Measurements from ENCODE around the gene WDR91.
"Not testable (repeated sequence)": the region's sequence is repeated elsewhere in the genome, so short reads cannot be mapped to it uniquely, and the experiment has no call there.

Gene WDR91

DNA sequence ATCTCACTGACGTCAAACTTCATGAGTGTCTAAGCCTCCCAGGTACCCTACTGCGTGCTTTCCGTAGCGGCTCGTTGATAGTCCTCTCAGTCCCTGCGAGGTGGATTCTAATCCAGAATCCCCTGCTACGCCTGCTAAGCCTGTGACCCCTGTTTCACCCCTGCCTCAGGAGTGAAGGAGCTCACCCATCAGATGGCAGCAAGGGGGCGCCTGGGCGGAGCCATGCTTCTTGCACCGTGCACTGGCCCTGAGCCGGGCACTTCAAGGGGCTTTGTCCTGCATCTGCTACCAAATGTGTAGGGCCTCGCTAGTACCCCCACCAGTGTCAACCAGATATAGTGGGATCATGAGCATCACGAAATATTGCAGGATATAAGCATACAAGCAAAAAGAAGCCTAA is 21.4 kb upstream of the WDR91 start:
- DNase-seq: peak in 1 of 2 donors; percentile 14

DNA sequence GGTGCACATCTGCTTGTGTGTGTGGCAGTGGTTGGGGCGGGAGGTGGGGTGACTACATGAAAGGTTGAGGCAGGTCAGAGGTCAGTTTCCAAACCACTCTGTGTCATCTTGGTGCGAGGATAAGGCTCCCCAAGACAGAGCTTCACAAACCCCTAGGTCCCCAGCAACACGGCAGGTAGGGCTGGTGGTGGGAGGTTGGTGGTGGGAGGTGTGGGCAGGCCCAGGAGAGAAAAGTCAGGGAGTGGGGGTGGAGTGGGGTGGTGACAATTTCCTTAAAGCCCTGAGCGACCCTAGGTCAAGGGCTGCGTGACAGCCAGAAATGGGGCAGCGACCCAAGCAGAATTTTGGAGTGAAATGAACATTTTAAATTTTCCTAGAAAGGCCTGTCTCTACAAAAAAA is 20.8 kb upstream of the WDR91 start:
- DNase-seq: no peak

DNA sequence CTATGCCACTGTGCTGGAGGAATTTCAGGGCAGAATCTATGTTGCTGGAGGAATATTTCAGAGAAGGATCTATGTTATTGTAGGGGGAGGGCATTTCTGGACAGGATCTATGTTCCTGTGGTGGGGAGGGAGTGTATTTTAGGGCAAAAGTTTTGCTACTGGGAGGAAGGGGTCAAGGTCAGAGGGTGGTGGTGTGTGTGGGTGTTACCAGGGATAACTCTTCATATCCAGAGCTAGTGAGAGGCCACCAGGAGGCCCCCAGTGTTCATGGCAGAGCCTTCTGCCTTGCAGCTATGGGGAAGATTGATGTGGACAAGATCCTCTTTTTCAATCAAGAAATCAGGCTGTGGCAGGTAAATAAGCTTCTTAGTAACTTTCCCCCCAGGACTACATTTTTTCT is 20.4 kb upstream of the WDR91 start:
- DNase-seq: no peak

DNA sequence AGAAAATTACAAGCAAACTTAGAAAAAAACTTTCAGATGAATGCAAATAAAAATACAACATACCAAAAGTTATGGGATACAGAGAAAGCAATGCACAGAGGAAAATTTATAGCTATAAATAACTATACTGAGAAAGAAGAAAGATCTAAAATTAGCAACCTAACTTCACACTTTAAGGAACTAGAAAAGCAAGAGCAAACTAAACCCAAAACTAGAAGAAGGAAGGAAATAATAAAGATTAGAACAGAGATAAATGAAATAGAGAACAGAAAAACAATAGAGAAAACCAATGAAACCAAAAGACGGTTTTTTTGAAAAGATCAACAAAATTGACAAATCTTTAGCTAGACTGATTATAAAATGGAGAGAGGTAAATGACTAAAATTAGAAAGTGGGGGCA is 12.7 kb upstream of the WDR91 start:
- no peak for DNase-seq

DNA sequence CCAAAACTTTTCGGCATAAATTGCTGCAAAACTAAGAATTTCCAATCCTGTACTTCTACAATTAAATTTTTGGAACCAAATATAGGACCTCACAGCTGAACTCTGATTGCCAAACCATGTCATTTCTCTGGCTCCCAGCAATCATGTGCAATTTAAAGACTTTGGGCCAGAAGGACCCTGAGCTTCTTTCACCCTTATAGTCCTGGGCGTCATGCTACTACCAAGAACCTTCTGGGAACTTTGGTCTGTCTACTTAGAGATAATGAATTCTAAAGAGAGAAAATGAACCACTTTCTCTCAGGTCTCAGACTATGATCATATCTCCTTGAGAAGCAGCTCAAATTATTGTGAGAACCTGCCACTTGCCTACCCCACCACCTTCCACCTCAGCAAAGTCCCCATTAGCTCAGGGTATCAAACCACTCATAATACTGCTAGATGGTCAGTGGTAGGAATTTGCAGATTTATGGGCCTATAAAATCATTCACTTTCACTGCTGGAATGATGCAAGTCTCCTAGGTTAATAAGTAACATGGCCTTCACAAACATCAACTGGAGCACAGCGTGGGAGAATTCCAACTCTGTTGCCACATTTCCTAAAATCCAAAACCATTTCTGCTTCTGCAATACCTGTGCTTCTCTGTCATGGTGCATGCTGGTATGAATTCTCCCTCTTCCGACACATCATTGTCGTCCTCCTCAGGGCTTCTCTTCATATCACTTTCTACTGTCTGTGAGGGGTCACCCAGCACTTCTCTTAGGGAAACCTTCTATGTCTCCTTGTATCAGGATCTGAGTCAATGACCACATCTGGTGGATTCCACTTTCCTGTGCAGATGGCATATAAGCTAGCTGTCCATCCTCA is 6.6 kb upstream of the WDR91 start:
- DNase-seq: no peak

DNA sequence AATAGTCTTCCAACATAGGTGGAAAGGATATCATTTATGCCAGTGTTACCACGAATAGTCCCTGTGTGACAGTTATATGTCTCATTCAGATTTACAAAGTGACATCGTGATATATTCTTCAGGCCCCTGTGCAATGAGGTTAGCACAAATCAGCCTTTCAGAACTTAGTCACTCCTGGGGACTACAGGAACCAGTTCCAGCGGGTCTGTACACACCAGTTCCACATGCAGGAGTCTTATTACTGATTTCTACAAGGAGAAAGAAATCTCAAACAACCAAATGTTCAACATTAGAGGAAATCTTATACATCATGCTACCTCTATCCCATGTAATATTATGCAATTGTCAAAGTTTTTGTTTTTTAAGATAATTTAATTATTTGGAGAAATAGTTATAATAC is 4.4 kb upstream of the WDR91 start:
- no peak for DNase-seq

DNA sequence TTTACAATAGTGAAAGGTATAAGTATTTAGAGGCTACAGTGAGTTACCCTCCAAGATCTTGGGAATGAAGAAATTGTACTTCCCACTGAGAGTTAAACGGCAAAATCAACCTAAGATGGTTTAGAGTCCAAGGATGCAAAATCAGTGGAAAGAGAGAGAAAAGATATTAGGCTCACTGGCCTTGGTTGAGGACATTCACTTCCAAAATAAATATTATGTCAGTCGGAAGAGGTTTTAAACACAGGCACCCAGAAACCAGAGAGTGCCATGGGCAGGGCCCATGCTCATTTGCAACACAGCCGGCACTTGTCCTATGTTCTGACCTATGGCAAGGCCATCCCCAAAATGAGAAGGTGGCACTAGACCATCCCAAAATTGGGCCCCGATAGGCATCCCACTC is 3.9 kb upstream of the WDR91 start:
- no peak for DNase-seq

DNA sequence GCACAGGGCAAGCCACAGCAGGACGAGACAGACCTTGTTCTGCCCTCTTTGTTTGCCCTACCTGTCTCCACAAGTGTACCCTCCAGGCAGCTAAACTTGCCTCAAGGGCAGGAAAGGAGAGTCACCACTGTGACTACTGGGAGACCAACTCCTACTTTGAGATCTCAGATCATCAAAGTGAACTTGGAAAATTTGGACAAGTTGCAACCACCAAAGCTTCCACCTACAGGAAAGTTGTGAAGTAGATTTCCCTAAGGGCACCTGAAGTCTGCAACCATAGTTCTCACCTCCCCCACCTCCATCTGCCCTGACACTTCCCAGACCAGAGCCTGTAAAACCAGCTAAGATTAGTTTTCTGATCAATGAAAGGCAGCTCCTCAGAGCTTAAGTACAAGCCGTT is 2.5 kb upstream of the WDR91 start:
- no peak for DNase-seq

DNA sequence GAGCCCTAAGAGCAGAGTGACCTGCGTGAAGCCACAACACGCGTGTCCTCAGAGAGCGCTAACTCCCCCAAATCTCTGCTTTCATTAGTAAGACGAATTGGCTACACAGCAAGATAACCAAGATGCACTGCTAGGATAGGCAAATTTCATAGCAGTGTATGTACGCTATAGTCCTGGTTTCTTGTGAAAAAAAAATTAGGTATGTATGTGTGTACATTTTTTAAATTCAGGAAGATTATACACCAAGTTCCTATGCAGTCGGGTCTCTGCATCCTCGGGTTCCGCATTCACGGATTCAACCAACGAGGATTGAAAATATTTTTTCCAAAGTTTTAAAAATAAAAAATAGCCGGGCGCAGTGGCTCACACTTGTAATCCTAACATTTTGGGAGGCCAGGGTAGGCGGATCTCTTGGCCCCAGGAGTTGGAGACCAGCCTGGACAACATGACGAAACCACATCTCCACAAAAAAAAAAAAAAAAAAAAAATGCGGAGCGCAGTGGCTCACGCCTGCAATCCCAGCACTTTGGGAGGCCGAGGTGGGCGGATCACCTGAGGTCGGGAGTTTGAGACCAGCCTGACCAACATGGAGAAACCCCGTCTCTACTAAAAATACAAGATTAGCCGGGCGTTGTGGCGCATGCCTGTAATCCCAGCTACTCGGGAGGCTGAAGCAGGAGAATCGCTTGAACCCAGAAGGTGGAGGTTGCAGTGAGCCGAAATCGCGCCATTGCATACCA is 790 bp upstream of the WDR91 start:
- not testable (repeated sequence) for DNase-seq

DNA sequence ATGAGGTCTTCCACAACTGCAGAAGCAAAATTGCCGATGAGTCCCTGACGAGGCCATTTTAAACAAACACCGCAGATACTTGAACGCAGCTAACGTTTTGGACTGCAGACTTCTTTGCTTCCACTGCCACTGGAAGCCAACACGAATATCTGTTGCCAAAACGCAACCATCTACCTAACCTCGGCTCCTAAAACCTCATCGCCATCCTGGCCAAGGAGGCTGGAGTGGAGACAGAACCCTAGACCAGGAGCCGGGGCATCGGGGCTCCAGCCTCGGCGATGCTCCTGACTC is 493 bp downstream of the WDR91 start:
- no peak for DNase-seq

DNA sequence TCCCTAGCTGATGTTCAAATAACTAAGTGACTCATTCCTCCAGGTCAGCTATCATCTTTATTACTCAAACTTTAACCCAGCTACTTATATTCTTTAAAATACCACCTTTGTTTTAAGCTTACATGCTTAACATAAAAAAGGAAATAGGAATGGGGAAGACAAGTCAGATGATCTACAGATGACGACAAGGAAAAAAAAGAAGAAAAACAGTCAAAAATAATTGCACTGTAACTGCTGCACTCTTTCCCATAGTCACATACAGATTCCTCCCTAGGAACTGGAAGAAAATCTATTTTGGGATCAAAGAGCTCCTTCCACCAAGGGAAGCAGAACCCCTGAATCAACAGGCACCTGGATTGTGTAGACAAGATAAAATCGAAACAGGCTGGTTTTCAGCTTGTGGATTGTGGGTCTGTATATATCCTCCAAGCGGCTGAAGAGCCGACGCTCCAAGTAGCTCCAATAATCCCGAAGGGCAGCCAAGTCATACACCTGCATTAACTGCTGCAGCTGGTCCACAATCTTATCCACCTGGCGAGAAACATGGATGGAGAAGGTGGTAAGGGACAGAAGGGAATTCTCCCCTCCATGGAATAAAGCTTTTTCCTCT is 2.0 kb downstream of the WDR91 start:
- DNase-seq: no peak

DNA sequence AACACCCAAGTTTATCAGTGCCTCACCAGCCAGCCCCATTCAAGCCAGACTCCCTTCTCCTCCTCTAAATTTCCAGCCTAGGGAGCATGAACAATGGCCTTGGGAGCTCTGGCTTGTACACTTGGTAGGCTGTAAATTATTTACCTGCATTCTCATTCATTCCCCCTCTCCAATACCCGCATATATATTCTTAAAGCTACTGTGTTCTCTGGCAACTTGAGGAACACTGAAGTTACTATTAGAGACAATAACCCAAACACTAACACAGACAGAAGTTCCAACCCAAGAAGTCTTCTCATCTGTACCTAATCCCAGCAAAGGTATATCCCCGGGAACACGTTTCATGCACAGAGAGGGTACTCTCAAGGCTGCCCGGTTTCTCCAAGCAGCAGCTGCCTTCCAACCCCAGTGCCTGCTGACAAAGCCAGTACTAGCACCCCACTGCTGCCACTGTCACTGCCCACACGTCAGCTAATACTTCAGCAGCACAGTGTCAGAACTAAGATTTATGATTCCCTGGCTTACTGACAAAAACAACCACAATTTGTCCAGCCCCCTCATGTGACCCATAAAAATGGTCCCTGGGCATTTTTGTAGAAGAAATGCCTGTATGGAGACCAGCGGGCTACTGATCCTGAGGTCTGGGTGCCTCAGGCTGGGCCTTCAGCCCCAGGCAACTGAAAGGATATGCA is 3.1 kb downstream of the WDR91 start:
- no peak for DNase-seq

DNA sequence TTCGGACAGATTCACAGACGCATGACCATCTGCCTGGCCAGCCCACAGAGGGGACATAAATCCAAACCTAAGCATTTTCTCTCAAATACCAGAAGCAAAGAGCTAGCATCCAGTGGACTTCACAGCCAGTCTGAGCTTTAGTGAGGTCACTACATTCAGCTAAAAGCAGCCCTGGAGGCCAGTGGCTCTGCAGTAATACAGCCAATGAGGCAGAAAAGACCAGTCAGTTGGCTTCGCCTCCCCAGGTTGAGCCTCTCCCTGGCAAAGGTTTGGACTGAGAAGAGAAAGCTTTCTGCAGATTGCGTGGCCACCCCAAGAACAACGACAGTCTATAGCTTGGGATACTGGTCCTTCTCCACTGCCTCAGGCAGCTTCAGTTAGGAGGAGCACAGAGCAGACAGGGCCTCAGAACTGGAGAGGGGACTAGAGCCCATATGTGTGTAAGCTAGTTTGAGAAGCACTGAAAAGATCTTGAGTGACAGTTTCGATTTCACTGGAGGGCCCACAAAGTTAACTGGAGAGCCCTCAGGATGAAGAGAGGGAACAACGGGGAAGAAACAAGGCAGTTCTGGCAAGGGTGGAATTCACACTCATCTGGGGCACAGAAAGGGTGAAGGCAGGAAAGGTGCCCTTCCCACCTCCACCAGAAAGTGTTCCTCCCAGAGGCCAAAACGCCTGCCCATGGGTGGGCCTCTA is 3.8 kb downstream of the WDR91 start:
- DNase-seq: no peak

DNA sequence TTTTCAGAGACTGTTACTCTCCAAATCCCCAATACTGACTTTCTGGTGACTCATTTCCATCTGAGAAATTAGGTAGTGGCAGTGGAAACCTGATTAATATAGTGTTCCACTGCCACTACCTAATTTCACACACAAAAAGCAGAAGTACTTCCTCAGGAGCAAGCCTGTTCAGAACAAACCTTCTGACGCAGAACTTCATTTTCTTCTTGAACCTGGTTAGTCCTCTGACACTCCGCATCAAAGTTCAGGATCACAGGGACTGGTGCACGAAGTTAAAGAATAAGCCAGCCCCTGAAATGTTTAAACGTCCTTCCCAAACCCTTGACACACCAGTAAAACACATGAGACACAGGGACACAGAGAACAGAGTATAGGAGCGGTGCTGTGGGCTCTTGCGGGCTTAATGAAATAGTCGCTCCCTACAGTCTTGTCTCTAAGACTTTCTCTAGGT is 4.4 kb downstream of the WDR91 start:
- DNase-seq: no peak

DNA sequence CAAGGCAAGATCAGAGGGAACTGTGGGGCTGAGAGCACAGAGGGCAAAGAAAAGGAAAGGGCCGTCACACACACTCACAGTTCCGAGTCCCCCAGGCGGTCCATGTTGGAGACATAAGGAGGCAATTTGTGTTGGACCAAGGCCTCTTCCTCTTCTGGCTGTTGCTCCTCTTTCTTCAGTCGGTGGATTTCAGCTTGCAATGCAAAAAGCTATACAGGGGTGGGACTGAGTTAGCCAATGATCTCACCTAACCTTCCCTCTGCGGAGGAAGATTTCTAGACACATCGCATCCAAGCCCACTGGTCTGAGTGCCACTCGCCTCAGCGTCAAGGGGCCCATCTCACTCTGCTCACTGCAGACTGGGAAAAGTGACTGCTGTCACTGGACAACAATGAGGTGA is 5.5 kb downstream of the WDR91 start:
- no peak for DNase-seq

DNA sequence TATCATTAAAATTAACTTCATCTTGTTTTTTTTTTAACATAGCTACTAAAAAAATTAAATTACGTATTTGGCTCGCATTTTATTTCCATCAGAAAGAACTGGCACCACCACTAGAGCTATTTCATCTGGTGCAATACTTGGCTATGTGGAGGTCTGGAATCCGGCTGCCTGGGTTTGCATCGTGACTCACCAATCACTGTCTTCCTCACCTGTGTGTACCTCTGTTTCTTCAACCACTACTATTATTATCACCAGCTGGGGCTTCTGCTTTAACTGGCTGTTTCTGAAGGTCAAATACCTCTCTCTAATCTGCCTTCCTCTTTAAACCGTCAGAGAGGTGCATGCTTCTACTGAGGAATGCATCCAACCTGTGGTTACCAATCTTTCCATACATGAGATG is 6.5 kb downstream of the WDR91 start:
- DNase-seq: no peak

DNA sequence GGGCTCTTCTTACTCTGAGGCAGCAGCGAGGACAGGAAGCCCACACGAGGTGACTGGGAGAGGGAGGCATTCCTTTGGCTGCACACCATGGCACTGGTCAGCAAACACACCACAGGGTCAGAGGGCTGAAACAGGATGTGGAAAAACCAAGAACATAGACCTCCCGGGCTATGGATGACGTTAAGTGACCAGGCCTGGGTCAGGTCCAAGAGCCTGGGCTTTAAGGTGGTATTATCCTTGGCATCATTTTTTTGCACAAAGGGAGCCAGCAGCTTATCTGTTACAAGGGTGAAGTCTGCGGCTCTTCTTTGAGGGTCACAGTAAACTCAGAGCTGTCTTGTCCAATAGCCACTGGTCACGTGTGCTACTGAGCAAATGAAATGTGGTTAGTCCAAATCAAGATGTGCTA is 7.0 kb downstream of the WDR91 start:
- no peak for DNase-seq

DNA sequence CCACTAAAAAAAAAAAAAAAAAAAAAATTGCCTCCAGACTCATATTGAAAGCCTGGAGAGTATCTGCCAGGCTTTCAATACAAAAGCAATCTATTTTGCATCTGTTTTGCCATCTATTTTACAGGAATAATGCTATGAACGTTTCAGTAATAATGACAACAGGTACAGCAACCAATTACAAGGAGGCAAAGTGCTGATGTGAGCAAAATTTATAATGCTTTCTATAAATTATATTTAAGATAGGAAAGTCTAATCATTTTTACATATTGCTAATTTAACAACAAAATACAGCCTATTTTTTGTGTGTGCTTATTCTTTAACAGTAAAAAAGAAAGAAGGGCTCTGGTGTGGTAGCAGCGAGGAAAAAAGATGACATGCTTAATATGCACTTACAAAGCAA is 10.0 kb downstream of the WDR91 start:
- no peak for DNase-seq

DNA sequence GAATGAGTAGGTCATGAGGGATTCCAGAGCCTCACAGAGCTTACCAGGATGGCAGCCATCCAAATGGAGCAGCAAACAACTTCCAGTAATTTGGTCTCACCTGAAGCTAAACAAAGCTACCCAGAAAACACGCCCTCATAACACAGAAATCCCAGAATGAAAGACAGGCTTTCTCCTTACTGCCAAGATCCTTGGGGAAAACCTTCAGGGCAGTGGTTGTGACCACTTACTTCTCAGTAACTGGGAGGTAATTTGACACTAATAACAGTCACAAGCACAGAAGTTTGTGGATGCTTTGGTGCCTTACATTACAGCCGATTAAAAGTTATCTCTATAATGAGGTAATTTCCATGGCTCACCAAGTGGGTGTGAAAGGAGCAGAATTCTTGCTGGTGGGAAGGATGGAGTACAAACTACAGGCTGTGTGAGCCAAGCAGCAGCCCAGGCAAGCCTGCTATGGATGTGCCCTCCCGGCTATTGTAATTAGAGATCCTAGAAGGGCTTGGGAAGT is 10.4 kb downstream of the WDR91 start:
- DNase-seq: no peak

DNA sequence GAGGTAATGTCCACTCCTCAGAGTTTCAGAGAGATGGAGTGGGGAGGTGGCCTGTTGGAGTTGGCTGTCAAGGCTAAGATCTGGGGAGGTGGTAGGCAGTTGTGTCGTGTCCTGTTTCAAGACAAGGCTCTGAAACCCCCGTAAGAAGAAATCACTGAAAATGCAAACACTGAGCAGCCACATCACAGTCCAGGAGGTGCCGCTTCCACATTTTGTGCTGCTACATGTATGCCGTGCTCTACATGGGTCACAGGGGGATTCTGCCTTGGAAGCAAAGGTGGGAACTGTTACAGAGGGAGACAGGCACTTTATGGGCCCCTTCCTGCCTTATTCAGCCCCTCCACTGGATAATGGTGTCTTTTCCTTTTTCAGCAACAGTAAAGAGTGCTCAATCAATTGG is 11.9 kb downstream of the WDR91 start:
- DNase-seq: no peak

DNA sequence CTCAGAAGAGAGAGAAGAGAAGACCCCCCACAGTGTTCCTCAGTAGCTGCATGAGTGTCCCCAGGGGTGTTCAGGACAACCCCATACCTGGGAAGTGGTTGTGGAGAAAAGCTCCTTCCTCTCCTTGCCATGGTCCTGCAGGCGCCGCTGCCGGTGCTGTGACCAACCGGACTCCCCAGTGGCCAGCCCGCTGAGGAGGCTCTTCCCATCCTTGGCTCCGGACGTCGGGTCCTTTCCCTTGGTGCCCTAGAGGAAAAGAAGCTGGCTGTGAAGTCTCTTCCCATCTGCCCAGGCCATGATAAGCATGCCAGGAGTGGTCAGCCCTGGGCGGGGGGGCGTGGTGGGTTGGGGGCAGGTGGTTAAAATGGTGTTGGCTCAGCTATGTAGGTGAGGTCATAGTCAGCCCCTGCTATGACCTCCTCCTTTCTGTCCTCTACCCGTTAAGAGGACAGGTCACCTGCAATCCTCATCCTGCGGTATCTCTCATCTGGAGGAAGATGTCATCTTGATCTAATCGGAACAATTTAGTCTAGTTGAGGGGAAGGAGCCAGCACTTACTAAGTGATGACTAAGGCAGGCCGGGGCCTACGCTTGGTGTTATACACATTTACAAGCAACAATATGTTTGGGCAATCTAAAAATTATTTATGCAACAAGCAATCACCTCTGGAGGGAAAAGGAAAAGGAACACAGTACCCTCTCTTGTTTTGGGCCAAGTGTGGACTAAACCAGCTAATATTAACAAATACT is 13.2 kb downstream of the WDR91 start:
- no peak for DNase-seq

DNA sequence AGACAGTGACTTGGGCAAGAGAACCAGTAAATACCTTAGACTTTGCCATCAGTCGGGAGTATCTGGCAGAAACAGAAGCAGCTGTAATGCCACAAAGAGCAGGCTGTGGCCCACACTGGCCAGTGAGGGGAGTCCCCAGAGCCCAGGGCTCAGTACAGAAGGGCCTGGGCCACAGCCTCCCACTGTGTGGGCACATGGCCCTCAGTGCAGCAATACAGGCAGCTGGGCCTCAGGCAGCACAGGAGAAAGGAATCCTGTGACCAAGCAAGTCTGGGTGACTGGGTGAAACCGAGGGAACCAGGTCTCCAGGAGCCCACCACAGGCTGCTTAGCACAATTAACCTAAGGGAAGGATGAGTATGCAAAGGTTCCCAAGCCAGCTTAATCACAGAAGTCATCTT is 14.0 kb downstream of the WDR91 start:
- no peak for DNase-seq

All from stimulated activated CD4-positive, alpha-beta T cell treated with anti-CD3 and anti-CD28 coated beads, Interleukin-2, amount 100 ng/mL, for 24 hours (primary cell).